Esophagus muscularis mucosa (tissue), 4 donors: Measurements from ENCODE around the gene ABLIM3. TPM values are rescaled to one million over a fixed set of nuclear protein-coding genes. Genes with fewer than 3 reads are reported as not detected.
A peak's percentile ranks its signal among the peaks of the same experiment; 100 is the strongest.

Source experiments
- DNase-seq: peaks from one replicate; pipeline ENCODE4 v3.0.0-alpha.2; 2017; ENCODE audit errors: extremely low spot score
- H3K27ac ChIP-seq, 4 donors: fragments of 200-600 bp; sonication (generic); replicated peaks in 1 of 4; 1 replicate in 3 of 4; 2 replicates in 1 of 4; pipeline ENCODE4 v1.5.1; 2016 to 2019; ENCODE audit warnings: mild to moderate bottlenecking in 1 of 4
- H3K27me3 ChIP-seq, 4 donors: fragments of 200-600 bp; sonication (generic); one replicate each; pipeline versions ENCODE4 v1.5.1 to v1.6.0; 2016 to 2019
- H3K36me3 ChIP-seq, 4 donors: fragments of 200-600 bp; sonication (generic); one replicate each; pipeline ENCODE4 v1.5.1; 2016 to 2019
- H3K4me1 ChIP-seq, 4 donors: fragments of 200-600 bp; sonication (generic); one replicate each; pipeline ENCODE4 v1.5.1; 2016 to 2019
- H3K4me3 ChIP-seq, 4 donors: fragments of 200-600 bp; sonication (generic); 1 replicate in 2 of 4; 2 replicates in 2 of 4; pipeline ENCODE4 v1.5.1; 2016 to 2019; ENCODE audit warnings: mild to moderate bottlenecking in 4 of 4, moderate library complexity in 1 of 4
- H3K9me3 ChIP-seq, 4 donors: fragments of 200-600 bp; sonication (generic); 1 replicate in 3 of 4; 2 replicates in 1 of 4; pipeline ENCODE4 v1.5.1; 2016 to 2019
- CTCF ChIP-seq, 3 experiments: fragments of 200-600 bp in 2 of 3; fragments of 450-650 bp in 1 of 3; sonication (generic) in 2 of 3; IDR thresholded peaks; one replicate each; pipeline ENCODE4 v1.5.1; 2017 to 2019; ENCODE audit warnings: antibody characterized with exemption in 3 of 3, mild to moderate bottlenecking in 2 of 3, moderate library complexity in 1 of 3
- EP300 ChIP-seq: sonication (generic); formaldehyde crosslinking; IDR thresholded peaks from one replicate; pipeline ENCODE4 v1.6.1; 2017; ENCODE audit warnings: antibody characterized with exemption
- POLR2A ChIP-seq: fragments of 450-650 bp; IDR thresholded peaks from one replicate; pipeline ENCODE4 v1.6.1; 2017; ENCODE audit warnings: antibody characterized with exemption, moderate library complexity, mild to moderate bottlenecking, low read depth
- POLR2AphosphoS5 ChIP-seq, 2 donors: sonication (generic); formaldehyde crosslinking; IDR thresholded peaks; one replicate each; pipeline ENCODE4 v1.6.1; 2017; ENCODE audit warnings: antibody characterized with exemption in 2 of 2
- WGBS: methylation state at CpG from one replicate; pipeline ENCODE4 v1.1.5; 2018; 5-methylcytosine and 5-hydroxymethylcytosine counted together
- intact Hi-C: fragments of 100-400 bp; cut with DNase I; formaldehyde crosslinking; loops from one replicate; pipeline ENCODE4 v1.15.1; 2023
- total RNA-seq, 4 donors: library from RNA; depleted of rRNA; stranded (reverse); fragments of >200 nt; gene quantifications; one replicate each; pipeline versions ENCODE4 v1.1.0 to v1.2.1, GENCODE V29; 2016

The ABLIM3 gene
- total RNA-seq, 4 donors from 2014 or later = 40.9 to 64.5 (median 45.8) TPM

- no peaks in the 10 kb centered on the region for H3K9me3 ChIP-seq
- H3K27me3 ChIP-seq = no peaks in the 10 kb centered on the region
- intact Hi-C loops = no loop called here
- peak overlapping the region; percentile 1 to 55 (median 32) for H3K27ac ChIP-seq
- no peak for DNase-seq
- H3K36me3 ChIP-seq = peaks cover 0 to 40% (median 5%) of the 10 kb centered on the region in 4 donors
- TF ChIP-seq CTCF (IDR thresholded peaks at IDR 0.05) (no peak), POLR2AphosphoS5 (IDR thresholded peaks at IDR 0.05) (no peak), POLR2A (no peak), EP300 (no peak)
- 29% methylated on average over 1 of the region's 1 CpG for WGBS
- H3K4me1 ChIP-seq = peaks cover 52 to 73% (median 56%) of the 10 kb centered on the region in 4 donors
- no peak overlapping the region for H3K4me3 ChIP-seq
These were observed 80.0 kb downstream of the ABLIM3 start for GRCh38 chr5:149221326-149221725.

GRCh38 chr5:149221731-149222342 lies 80.5 kb downstream of the ABLIM3 start:
- WGBS = 62% methylated on average over 4 of the region's 4 CpGs
- no peaks in the 10 kb centered on the region for H3K27me3 ChIP-seq
- H3K4me1 ChIP-seq = peaks cover 49 to 67% (median 51%) of the 10 kb centered on the region in 4 donors
- intact Hi-C loops = no loop called here
- no peaks in the 10 kb centered on the region for H3K9me3 ChIP-seq
- peak overlapping the region; percentile 1 to 55 (median 32) for H3K27ac ChIP-seq
- no peak for TF ChIP-seq CTCF (IDR thresholded peaks at IDR 0.05)
- no peak for TF ChIP-seq POLR2AphosphoS5 (IDR thresholded peaks at IDR 0.05)
- TF ChIP-seq POLR2A = no peak
- TF ChIP-seq EP300 = no peak
- peaks cover 0 to 37% (median 5%) of the 10 kb centered on the region in 4 donors for H3K36me3 ChIP-seq
- no peak overlapping the region for H3K4me3 ChIP-seq
- DNase-seq = no peak

- Histone ChIP-seq H3K36me3 (peaks cover 0 to 23% (median 2%) of the 10 kb centered on the region in 4 donors), H3K4me3 (no peak overlapping the region), H3K27me3 (no peaks in the 10 kb centered on the region), H3K4me1 (peaks cover 41 to 62% (median 45%) of the 10 kb centered on the region in 4 donors), H3K9me3 (no peaks in the 10 kb centered on the region), H3K27ac (peak overlapping the region in 3 of 4 donors; percentile 0 to 41 (median 34))
- WGBS = 75% methylated on average over 9 of the region's 11 CpGs
- DNase-seq = no peak
- intact Hi-C loops = no loop called here
- no peak for TF ChIP-seq POLR2A
- no peak for TF ChIP-seq POLR2AphosphoS5 (IDR thresholded peaks at IDR 0.05)
- no peak for TF ChIP-seq CTCF (IDR thresholded peaks at IDR 0.05)
- TF ChIP-seq EP300 = no peak
These were observed 82.0 kb downstream of the ABLIM3 start for GRCh38 chr5:149223081-149223848.

- no peak overlapping the region for H3K4me3 ChIP-seq
- TF ChIP-seq CTCF (IDR thresholded peaks at IDR 0.05) = no peak
- no peak for TF ChIP-seq EP300
- no peak for TF ChIP-seq POLR2A
- TF ChIP-seq POLR2AphosphoS5 (IDR thresholded peaks at IDR 0.05) = no peak
- H3K36me3 ChIP-seq = peaks cover 0 to 16% (median 0%) of the 10 kb centered on the region in 4 donors
- DNase-seq = no peak
- intact Hi-C loops = no loop called here
- peaks cover 44 to 63% (median 47%) of the 10 kb centered on the region in 4 donors for H3K4me1 ChIP-seq
- peak overlapping the region in 1 of 4 donors; percentile 0 for H3K27ac ChIP-seq
- no peaks in the 10 kb centered on the region for H3K9me3 ChIP-seq
- whole genome bisulfite sequencing = 81% methylated on average over 5 of the region's 5 CpGs
- H3K27me3 ChIP-seq = no peaks in the 10 kb centered on the region
These were observed 83.0 kb downstream of the ABLIM3 start for GRCh38 chr5:149224282-149224681.
